K562 (cell line): ENCODE data around the gene PITX2. TPM values are rescaled to one million over a fixed set of nuclear protein-coding genes. Genes with fewer than 3 reads are reported as not detected.

Source experiments
- ATAC-seq: fragments of 200-7000 bp; cut with Tn5 transposase; 3 replicates; pipeline ENCODE4 v1.9.1; 2020; ENCODE audit warnings: moderate library complexity
- BruUV-seq: library from RNA; stranded (reverse); fragments of 400-500 nt; replicated peaks from 2 replicates; lab custom pipeline; 2021; lab: Mats Ljungman, UMichigan
- CTCF ChIA-PET: fragments of 300-600 bp; formaldehyde crosslinking; extraction: SDS; loops from one replicate; lab custom pipeline; 2021; ENCODE audit warnings: low intra/inter-chr PET ratio; lab: Yijun Ruan, JAX
- POLR2A ChIA-PET: fragments of 300-600, 350-650 bp; sonication (Branson Sonifier 250); formaldehyde crosslinking; extraction: SDS; loops from one replicate; lab custom pipeline; 2021; ENCODE audit warnings: antibody characterized with exemption, inconsistent platforms; lab: Yijun Ruan, JAX
- DNase-seq, 4 experiments: peaks; one replicate each; pipeline versions ENCODE4 v3.0.0 to v3.0.0-alpha.2; 2011 to 2018; ENCODE audit warnings: low spot score in 3 of 4, mixed read lengths in 3 of 4; ENCODE audit errors: extremely low read depth in 1 of 4
- FAIRE-seq: peaks from 2 replicates; lab custom pipeline; 2011; peaks lifted over from hg19 to GRCh38; lab: Jason Lieb, UNC
- H2AFZ ChIP-seq: 2 replicates; pipeline ENCODE4 v1.6.0; 2011; ENCODE audit warnings: low read depth, low read length, control low read depth, inconsistent platforms
- H3K27ac ChIP-seq: fragments of 200-600 bp; 3 replicates; pipeline ENCODE4 v1.8.0; 2011; ENCODE audit warnings: low read depth, mild to moderate bottlenecking, control low read depth, inconsistent platforms, low read length, moderate library complexity, mixed read lengths; ENCODE audit errors: extremely low read depth
- H3K27me3 ChIP-seq, 2 experiments: fragments of 300-600 bp in 1 of 2; 2 replicates in 1 of 2; 3 replicates in 1 of 2; pipeline versions ENCODE4 v1.6.0 to v1.8.0; 2011; ENCODE audit warnings: inconsistent platforms in 2 of 2, low read length in 2 of 2, mild to moderate bottlenecking in 1 of 2, mixed read lengths in 1 of 2, moderate library complexity in 1 of 2; ENCODE audit not compliant: control insufficient read depth in 2 of 2, insufficient read depth in 2 of 2
- H3K36me3 ChIP-seq: fragments of 300-600 bp; 3 replicates; pipeline ENCODE4 v1.8.0; 2011; ENCODE audit warnings: mild to moderate bottlenecking, low read length, inconsistent platforms; ENCODE audit not compliant: control insufficient read depth, insufficient read depth
- H3K4me1 ChIP-seq, 2 experiments: fragments of 200-600 bp in 1 of 2; replicated peaks in 1 of 2; 2 replicates in 1 of 2; 3 replicates in 1 of 2; pipeline versions ENCODE4 v1.5.1 to v1.8.0; 2011; ENCODE audit warnings: inconsistent platforms in 2 of 2, low read length in 2 of 2, mild to moderate bottlenecking in 1 of 2, mixed read lengths in 1 of 2, moderate library complexity in 1 of 2; ENCODE audit not compliant: control insufficient read depth in 2 of 2, insufficient read depth in 2 of 2
- H3K4me2 ChIP-seq: 2 replicates; pipeline ENCODE4 v1.6.1; 2011; ENCODE audit warnings: low read length, control low read depth, inconsistent platforms, mixed read lengths; ENCODE audit not compliant: insufficient read depth
- H3K4me3 ChIP-seq: fragments of 200-600 bp; sonication (generic), shearing (Covaris generic); 2 replicates; pipeline ENCODE4 v1.5.1; 2016; ENCODE audit warnings: control low read depth, inconsistent platforms
- H3K79me2 ChIP-seq: fragments of 200-600 bp; 3 replicates; pipeline ENCODE4 v1.8.0; 2011; ENCODE audit warnings: low read length, inconsistent platforms; ENCODE audit not compliant: control insufficient read depth, insufficient read depth
- H3K9ac ChIP-seq, 2 experiments: 2 replicates each; pipeline versions ENCODE4 v1.6.0 to v1.6.1; 2011; ENCODE audit warnings: low read depth in 2 of 2, low read length in 2 of 2, control low read depth in 1 of 2, inconsistent platforms in 1 of 2, mild to moderate bottlenecking in 1 of 2, mixed read lengths in 1 of 2; ENCODE audit not compliant: insufficient read depth in 1 of 2
- H3K9me1 ChIP-seq: one replicate; pipeline ENCODE4 v1.6.0; 2011; ENCODE audit warnings: inconsistent platforms, mild to moderate bottlenecking, low read length, moderate library complexity; ENCODE audit not compliant: control insufficient read depth, insufficient read depth
- H3K9me3 ChIP-seq: replicated peaks from 2 replicates; pipeline ENCODE4 v1.5.1; 2011; ENCODE audit warnings: low read depth, low read length, inconsistent platforms; ENCODE audit not compliant: control insufficient read depth, insufficient read depth
- H4K20me1 ChIP-seq: replicated peaks from 2 replicates; pipeline ENCODE4 v1.6.1; 2011; ENCODE audit warnings: low read length, inconsistent platforms, mixed read lengths; ENCODE audit not compliant: control insufficient read depth, insufficient read depth
- BACH1 ChIP-seq: fragments of 200-800 bp; sonication (Bioruptor generic); IDR thresholded peaks from 2 replicates; pipeline ENCODE4 v1.6.1; 2016; ENCODE audit warnings: missing genetic modification characterization, missing compliant biosample characterization
- KAT7 ChIP-seq: sonication (generic); formaldehyde crosslinking; IDR thresholded peaks from 2 replicates; pipeline ENCODE4 v1.8.0; 2022; ENCODE audit warnings: missing genetic modification reagents, mild to moderate bottlenecking, borderline replicate concordance
- MTF1 ChIP-seq: fragments of 250-450 bp; sonication (Bioruptor Pico); IDR thresholded peaks from 2 replicates; pipeline ENCODE4 v1.9.0; 2021; ENCODE audit warnings: moderate library complexity, mild to moderate bottlenecking, inconsistent platforms, borderline replicate concordance
- POLR2G ChIP-seq: fragments of 200-400 bp; formaldehyde crosslinking; IDR thresholded peaks from 2 replicates; pipeline ENCODE4 v1.6.1; 2017; ENCODE audit warnings: low read depth, mild to moderate bottlenecking, antibody characterized with exemption, low read length, moderate library complexity
- ZNF143 ChIP-seq: sonication (generic); formaldehyde crosslinking; IDR thresholded peaks from 2 replicates; pipeline ENCODE4 v1.9.0; 2022; ENCODE audit warnings: mild to moderate bottlenecking, missing genetic modification reagents
- WGBS: fragments of 100-300 bp; shearing (Covaris generic); methylation state at CpG from one replicate; pipeline ENCODE4 v1.1.6; 2016; ENCODE audit warnings: low coverage, mixed read lengths; ENCODE audit not compliant: insufficient coverage; ENCODE audit errors: missing lambda C conversion rate; 5-methylcytosine and 5-hydroxymethylcytosine counted together
- in situ Hi-C: fragments of 300-500 bp; cut with MboI; formaldehyde crosslinking; loops from 4 replicates; pipeline ENCODE4 v1.15.0; 2018; ENCODE audit warnings: inconsistent platforms, mixed read lengths
- intact Hi-C: fragments of 100-400 bp; cut with micrococcal nuclease; formaldehyde crosslinking; loops from 2 replicates; pipeline ENCODE4 v1.14.2; 2022
- polyA plus RNA-seq, 8 experiments: library from polyadenylated mRNA; depleted of rRNA in 4 of 8; stranded (reverse) in 5 of 8; unstranded in 3 of 8; fragments of >200 nt; fragmentation: Nextera tagmentation in 2 of 8; fragmentation: Illumina TruSeq in 1 of 8; extraction: Ambion mirVana in 2 of 8; extraction: Trizol in 1 of 8; gene quantifications; 2 replicates each; pipeline versions ENCODE4 v1.2.1 to v1.2.3, GENCODE V29; 2011 to 2014; ENCODE audit warnings: inconsistent platforms in 1 of 8, missing spikeins in 1 of 8
- total RNA-seq, 7 experiments: library from RNA; depleted of rRNA in 6 of 7; stranded (reverse); fragments of >200 nt in 6 of 7; fragmentation: Illumina TruSeq in 2 of 7; extraction: Trizol in 2 of 7; gene quantifications; 2 replicates each; pipeline versions ENCODE4 v1.2.1 to v1.2.3, GENCODE V29; 2011 to 2021; ENCODE audit warnings: low replicate concordance in 1 of 7
- TF ChIP-seq, protein P1 (sequence below): sonication (generic); formaldehyde crosslinking; IDR thresholded peaks from 2 replicates; pipeline ENCODE4 v1.8.0; 2022; ENCODE audit warnings: missing genetic modification reagents, mild to moderate bottlenecking, borderline replicate concordance

The PITX2 gene
- total and polyA plus RNA-seq, 9 of the 15 experiments (the other 6 are each of a cell fraction or from before 2014, with no cell fraction given) = 0.08 TPM; not detected in 8

DNA sequence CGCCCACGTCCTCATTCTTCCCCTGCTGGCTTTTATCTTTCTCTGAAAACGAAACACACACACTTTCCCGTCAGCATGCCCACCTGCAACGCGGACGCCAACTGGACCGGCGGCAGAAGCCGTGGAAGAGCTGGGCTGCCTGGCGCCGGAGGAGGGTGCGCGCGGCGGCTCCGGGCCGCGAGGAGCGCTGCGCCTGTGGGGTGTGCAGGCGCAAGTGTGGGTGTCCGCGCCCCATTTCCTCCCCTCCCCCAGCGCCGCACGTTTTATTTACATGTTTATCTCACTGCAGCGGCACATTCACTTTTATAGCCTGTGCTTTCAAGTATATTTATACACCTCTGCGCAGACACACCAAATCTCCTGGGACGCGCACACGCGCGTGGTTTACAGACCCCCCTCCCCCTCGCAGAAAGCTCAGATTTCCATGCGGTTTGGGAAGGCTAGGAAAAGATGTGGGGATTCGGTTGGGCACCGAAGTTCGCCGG lies 1.5 kb downstream of the PITX2 start:
- Histone ChIP-seq H3K79me2 (no peaks in the 10 kb centered on the region), H3K9me1 (no peaks in the 10 kb centered on the region), H3K27ac (no peak overlapping the region), H4K20me1 (no peaks in the 10 kb centered on the region), H2AFZ (no peak overlapping the region), H3K4me1 (peaks cover 0 to 8% of the 10 kb centered on the region in 2 experiments; a peak in 1 of 5 replicates), H3K4me2 (no peak overlapping the region), H3K4me3 (no peak overlapping the region), H3K9ac (no peak overlapping the region), H3K36me3 (no peaks in the 10 kb centered on the region), H3K9me3 (no peaks in the 10 kb centered on the region), H3K27me3 (peaks cover 26 to 55% of the 10 kb centered on the region in 2 experiments)
- CTCF ChIA-PET = no interaction called here
- intact Hi-C loops (no loop called here), in situ Hi-C loops (no loop called here)
- POLR2A ChIA-PET = interaction anchor here (0.7 kb wide), 1 partner anchor 1409 kb away, joined by 4 read pairs; no protein-coding TSS in a partner anchor
- DNase-seq (no peak), ATAC-seq (no peak), FAIRE-seq (no peak)
- WGBS = 40% methylated on average over 28 of the region's 40 CpGs
- TF ChIP-seq MTF1 (CRISPR knock-in tag) (no peak), POLR2G (no peak), BACH1 (tag) (no peak), ZNF143 (CRISPR knock-in tag) (no peak), KAT7 (CRISPR knock-in tag) (no peak)
- TF ChIP-seq, protein P1, sequence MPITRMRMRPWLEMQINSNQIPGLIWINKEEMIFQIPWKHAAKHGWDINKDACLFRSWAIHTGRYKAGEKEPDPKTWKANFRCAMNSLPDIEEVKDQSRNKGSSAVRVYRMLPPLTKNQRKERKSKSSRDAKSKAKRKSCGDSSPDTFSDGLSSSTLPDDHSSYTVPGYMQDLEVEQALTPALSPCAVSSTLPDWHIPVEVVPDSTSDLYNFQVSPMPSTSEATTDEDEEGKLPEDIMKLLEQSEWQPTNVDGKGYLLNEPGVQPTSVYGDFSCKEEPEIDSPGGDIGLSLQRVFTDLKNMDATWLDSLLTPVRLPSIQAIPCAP (CRISPR knock-in tag) = no peak
- BruUV-seq = no TSS peak
